Hepatic stellate cell (primary cell): Measurements from ENCODE around the gene SPIRE2.
"Not testable (repeated sequence)": the region's sequence is repeated elsewhere in the genome, so short reads cannot be mapped to it uniquely, and the experiment has no call there.

Source experiments
- DNase-seq: peaks from one replicate; pipeline ENCODE4 v3.0.0; 2011; ENCODE audit warnings: low spot score

Gene SPIRE2

GRCh38 chr16:89808475-89808874, 19.8 kb upstream of the SPIRE2 start:
- no peak for DNase-seq

GRCh38 chr16:89811321-89811720, 17.0 kb upstream of the SPIRE2 start:
- no peak for DNase-seq

GRCh38 chr16:89815639-89816348, 12.5 kb upstream of the SPIRE2 start:
- DNase-seq = no peak

- DNase-seq = not testable (repeated sequence)
These were observed 9.3 kb upstream of the SPIRE2 start for GRCh38 chr16:89818851-89819403.

GRCh38 chr16:89819448-89819847, 8.8 kb upstream of the SPIRE2 start:
- not testable (repeated sequence) for DNase-seq

- DNase-seq = no peak
These were observed 6.7 kb upstream of the SPIRE2 start for GRCh38 chr16:89821438-89822187.

- DNase-seq = no peak
These were observed 5.8 kb upstream of the SPIRE2 start for GRCh38 chr16:89822188-89823086.

GRCh38 chr16:89823087-89823823, 5.0 kb upstream of the SPIRE2 start:
- DNase-seq = no peak

GRCh38 chr16:89823824-89824148, 4.5 kb upstream of the SPIRE2 start:
- DNase-seq = not testable (repeated sequence)

GRCh38 chr16:89826531-89827382, 1.5 kb upstream of the SPIRE2 start:
- DNase-seq = no peak

GRCh38 chr16:89827383-89828198, 684 bp upstream of the SPIRE2 start:
- DNase-seq = peak; percentile 73

- DNase-seq = no peak
These were observed 775 bp downstream of the SPIRE2 start for GRCh38 chr16:89828870-89829629.

GRCh38 chr16:89829630-89830437, 1.6 kb downstream of the SPIRE2 start:
- no peak for DNase-seq

GRCh38 chr16:89831810-89832328, 3.6 kb downstream of the SPIRE2 start:
- no peak for DNase-seq

- DNase-seq = not testable (repeated sequence)
These were observed 5.5 kb downstream of the SPIRE2 start for GRCh38 chr16:89833664-89834363.

GRCh38 chr16:89834813-89835363, 6.6 kb downstream of the SPIRE2 start:
- not testable (repeated sequence) for DNase-seq

GRCh38 chr16:89836484-89836883, 8.2 kb downstream of the SPIRE2 start:
- not testable (repeated sequence) for DNase-seq
